Activated CD8-positive, alpha-beta memory T cell treated with anti-CD3 and anti-CD28 coated beads, Interleukin-2, amount 50 U/mL, for 1 hour (primary cell): ENCODE measurements around the gene MKRN1.
"Not testable (repeated sequence)": the region's sequence is repeated elsewhere in the genome, so short reads cannot be mapped to it uniquely, and the experiment has no call there.

Experiments
- DNase-seq: peaks from one replicate; pipeline ENCODE4 v3.0.0-alpha.2; 2020; ENCODE audit errors: extremely low read depth

MKRN1 gene

DNA sequence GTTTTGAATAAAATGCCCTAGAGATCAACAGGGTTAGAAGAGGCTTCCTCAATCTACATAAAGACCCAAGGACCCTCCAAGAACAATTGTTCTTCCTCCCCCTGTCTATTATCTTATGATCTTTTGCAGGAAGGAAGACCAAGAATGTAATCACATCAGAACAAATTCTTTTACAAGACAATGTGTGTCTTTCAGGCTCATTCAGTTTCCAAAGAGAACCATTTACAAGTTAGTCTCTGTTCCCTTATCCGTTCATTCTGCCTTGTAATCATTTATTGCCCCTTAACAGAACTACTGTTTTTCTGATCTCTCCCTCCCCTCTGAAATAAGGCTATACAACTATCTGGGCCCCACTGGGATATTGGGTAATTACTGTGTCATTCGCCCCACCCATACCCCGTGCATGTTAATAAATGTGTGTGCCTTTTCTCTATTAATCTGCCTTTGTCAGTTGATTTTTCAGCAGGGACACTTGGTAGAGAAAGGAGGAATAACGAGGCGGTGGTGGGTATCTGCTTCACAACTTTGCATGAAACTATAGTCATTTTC, 5.7 kb upstream of the MKRN1 start:
- no peak for DNase-seq

DNA sequence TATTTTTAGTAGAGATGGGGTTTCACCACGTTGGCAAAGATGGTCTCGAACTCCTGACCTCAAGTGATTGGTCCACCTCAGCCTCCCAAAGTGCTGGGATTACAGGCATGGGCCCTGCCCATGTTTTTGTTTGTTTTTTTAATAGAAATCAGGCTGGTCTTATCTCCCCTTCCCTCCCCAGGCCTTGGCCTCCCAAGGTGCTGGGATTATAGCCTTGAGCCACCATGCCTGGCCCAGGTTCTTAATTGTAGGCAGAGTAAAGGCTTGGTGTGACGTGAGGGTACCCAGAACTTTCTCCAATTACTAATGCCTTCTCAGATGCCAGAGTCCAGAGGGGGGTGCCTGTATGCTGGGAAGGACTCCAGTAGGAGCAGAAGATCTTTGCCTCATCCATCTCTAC, 5.2 kb upstream of the MKRN1 start:
- no peak for DNase-seq

DNA sequence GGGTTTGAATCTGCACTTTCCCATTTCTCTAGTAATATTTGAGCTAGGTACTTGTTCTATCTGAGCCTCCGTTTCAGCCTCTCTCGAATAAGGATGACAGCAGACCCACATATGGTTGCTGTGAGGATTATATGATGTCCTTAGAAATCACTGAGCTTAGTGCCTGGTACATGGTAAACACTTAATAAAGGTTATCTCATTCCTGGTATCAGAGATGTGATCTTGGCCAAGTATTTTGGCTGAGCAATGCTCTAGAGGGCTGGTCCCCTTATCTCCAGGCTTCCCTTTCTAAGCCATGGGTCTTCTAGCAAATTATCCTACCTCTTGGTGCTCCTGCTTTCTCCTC, 407 bp upstream of the MKRN1 start:
- no peak for DNase-seq

DNA sequence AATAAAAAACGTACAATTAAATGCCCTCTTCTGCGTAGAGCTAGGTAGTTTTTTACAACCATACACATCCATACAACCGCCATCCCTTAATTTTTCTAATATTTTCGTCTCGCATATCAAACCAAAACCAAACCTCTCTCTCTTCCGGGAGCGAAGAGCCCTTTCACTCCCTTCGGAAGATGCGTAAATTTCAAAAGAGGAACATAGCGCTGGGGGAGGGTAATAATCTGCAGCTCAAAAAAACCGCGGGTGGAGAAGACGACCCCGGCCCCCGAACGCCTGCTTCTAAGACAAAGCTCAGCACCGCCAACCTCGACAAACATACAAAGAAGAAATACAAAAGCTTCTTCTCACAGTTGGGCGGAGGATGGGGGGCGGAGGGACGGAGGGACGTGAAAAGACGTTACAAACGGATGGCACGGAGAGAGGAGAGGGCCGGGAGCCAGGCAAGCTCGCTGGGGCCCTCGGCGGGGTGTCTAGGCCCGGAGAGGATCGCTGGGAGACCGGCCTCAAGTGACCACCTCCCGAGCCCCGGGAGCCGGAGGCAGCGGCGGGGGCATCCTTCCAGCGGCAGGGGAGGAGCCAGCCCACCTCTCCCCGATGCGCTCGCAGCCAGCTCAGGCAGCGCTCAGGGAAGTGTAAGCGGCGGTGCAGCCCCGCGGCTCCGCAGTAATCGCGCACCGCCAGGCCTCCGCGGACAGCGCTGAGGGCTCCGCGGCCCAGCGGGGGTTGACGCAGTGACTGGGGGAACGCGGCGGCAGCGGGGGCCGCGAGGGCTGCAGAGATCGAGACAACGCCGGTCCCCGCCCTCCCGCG, 851 bp downstream of the MKRN1 start:
- no peak for DNase-seq

DNA sequence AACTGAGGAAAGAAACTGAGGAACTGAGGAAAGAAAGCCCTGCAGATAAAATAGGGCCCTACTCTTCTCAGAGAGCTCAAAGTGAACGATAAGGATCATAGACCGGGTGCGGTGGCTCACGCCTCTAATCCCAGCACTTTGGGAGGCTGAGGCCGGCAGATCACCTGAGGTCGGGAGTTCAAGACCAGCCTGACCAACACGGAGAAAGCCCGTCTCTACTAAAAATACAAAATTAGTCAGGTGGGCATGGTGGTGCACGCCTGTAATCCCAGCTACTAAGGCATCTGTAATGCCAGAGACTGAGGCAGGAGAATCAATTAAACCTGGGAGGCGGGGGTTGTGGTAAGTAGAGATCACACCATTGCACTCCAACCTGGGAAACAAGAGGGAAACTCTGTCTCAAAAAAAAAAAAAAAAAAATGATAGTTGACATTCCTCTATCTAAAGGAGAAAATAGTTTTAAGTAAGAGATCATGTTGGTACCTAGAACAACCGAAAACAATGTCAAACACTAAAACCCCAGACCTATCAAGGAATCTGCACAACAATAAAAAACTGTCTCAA, 2.5 kb downstream of the MKRN1 start:
- no peak for DNase-seq

DNA sequence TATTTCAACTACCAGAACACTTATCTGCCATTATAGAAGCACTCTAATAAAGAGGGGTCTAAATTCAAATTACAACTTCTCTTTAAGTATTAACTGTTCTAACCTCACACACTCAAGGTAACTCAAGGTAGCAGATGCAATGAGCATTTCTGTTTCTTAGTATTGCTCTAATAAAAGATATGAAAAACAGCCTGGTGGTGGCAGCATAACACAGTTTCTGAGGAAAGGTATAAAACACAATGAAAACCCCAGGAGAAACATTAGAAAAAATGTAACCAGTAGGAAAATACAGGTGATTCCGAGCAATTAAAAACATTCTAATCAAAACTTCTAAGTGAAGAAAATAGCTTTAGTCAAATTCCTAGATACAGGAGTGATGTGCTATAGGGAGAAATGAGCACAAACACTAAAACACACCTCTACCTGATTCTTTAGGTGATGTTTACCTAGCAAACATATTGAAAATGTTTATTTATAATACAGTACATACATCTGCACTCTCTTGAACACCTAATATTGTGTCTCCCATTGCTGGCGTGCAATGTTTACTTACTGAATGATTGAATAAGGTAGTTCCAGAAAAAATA, 3.5 kb downstream of the MKRN1 start:
- DNase-seq = no peak

DNA sequence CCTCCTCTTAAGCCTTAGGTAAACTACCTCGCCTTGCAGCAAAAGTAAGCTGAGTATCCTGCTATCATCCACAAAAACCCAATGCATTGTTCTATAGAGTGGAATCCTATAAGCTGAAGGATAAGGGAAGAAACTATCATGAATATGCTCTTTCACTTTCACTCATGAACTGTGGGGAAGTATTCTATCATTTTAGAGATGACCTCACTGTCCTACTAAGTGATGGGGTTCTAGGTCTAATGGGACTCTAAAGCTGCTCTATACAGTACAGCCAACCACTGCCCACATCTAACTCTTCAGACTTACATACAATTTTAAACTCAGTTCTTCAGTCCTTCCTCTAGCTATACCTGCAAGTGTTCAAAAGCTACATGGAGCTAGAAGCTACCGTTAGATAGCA, 16.2 kb downstream of the MKRN1 start:
- no peak for DNase-seq

DNA sequence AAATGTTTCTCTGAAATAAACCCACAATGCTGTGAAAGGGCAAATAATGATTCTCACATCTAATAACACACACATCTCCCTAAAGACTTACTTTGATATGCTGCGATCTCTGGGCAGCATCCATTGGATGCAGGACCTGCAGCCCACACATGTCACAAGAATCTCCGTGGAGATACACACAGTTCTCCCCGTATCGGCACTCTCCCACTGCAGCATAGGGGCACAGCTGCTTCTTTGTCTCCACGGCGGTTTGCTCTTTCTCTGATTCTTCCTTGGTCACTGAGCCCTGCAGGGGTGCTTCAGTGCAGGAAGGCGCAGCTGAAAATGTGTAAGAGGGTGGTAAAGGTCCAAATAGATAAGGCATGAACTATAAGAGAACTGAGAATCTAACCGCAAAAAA, 20.4 kb downstream of the MKRN1 start:
- DNase-seq = no peak

DNA sequence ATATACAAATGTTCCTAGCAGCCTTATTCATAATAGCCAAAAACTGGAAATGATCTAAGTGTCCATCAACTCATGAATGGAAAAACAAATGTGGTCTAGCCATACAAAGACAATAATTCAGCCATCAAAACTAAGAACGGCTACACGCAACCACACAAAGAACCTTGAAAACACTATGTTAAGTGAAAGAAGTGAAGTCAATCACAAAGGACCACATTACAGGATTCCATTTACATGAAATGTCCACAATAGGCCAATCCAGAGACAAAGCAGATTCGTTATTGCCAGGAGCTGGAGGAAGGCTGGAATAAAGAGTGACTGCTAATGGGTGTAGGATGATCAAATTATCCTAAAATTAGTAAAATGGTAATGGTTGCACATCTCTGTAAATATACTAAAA, 21.1 kb downstream of the MKRN1 start:
- no peak for DNase-seq

DNA sequence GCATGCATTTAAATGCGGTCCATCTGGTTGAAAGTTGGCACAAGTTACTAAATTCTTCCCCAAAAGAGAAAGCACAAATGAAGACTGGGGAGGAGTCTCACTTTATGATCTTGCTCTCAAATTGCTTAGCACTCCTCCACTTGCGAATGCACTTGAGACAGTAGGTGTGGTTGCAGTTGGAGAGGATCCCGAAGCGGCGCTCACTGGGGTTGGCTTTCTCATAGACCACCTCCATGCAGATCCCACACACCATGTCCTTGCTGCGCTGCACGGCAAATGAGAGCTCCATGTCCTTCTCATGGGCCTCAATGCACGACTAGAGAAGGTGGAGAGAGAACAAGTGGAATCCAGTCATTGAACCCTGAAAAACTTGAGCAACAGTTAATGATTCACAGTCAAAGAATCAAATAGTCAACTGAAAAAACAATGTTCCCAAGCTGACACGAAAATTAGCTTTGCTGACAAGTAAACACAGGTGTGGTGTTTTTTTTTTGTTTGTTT, 22.7 kb downstream of the MKRN1 start:
- no peak for DNase-seq

DNA sequence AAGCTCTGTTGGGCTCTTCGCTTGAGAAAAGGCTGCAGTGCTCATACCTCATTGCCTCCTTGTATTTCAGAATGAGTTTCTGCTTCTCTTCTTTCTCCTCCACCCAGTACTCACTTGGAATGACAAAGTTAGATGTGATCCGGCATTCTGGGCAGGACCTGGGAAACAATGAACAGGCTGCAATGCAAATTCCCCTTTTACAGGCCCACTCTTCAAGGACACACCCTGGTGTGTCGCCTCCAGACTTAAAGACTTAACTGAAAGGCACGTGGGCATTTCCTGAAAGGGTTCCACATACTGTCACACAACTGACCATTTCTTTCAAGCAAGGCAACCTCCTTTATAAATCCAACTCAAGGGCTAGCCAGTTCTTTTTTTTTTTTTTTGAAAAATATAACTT, 23.6 kb downstream of the MKRN1 start:
- DNase-seq = no peak

DNA sequence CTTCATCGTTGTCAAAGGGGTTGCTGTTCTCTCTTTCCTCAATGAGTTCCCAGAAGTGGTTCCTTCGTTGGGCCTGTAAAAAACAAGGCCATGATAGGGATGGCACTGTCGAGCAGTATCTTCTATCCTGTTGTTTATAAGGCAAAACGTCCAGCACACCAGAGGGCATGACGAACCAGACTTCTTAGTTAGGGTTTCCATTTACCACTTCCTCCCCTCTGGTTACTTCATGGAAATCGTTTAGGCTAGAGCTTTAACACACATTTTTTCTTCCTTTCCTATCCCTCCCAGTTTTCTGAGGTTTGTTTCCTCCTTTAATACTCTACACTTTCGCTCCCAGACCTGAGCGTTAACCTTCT, 24.7 kb downstream of the MKRN1 start:
- no peak for DNase-seq

DNA sequence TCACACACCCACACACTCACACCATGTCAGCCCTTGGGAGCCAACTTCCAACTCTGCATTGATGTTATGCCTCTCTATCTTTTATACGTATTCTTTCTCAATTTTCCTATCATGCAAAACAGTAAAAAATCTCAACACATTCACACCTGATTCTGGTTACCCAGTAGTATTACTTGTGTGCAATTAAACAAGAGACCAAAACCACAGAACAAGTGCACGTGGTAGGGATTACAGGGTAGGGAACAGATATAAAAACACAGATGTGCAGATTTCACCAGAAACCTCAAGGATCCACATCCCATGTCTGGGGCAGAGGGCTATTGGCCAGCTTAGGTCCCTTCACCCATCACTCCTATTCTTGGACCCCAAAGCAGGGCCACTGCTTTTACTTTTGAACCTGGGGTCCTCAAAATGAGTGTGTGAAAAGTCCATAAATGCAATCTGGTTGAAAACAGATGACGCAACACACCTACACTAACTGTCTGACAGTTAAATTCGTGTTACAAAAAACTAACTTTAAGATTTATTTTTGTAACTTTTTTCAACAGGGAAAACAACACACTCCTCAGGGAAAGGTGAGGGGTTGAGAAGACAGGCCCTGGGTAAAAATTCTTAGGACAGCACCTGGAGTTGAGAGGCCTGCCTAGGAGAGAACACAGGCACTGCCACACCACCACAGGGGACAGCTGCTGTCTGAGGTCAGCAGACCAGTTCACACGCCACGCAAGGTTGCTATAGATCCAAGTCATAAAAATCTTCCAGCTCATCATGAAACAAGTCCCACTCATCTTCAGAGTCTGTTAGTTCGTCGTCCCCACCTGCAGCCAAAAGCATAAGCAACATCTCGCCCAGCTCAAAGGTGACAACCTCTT, 25.3 kb downstream of the MKRN1 start:
- not testable (repeated sequence) for DNase-seq

DNA sequence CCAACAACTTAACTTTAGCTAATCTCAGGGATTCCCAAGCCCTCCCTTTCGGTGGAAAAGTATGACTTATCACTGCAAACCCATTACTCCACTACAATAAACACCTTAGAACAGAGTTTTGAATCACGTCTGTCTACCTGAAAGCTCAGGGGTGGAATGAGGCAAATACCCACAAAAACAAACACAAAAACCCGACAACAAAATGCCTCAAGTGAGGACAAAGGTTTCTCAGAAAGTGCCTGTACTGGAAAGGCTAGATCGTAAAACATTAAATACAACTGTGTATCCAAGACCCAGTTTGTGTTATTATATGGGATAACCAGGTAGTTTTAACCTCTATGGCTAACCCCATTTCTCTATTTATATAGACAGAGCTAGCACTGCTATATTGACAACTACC, 26.0 kb downstream of the MKRN1 start:
- DNase-seq = no peak

DNA sequence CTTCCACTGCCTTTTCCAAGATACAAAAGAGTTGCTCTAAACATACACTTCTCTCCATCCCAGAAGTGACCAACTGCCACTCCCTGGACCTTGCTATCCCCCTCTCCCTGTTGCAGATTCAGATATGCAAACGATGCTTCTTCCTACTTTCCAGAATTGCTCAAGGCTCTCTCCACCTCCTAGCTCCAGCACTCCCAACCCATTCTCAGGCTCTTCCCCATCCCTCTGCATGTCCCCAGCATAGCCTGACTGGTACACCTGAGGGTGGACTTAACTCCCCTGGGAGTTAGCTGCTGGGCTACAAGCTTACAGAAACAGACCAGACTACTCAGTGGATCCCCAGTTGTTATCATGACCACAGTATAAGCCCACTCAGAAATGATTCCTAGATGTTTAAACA, 27.6 kb downstream of the MKRN1 start:
- DNase-seq = no peak

DNA sequence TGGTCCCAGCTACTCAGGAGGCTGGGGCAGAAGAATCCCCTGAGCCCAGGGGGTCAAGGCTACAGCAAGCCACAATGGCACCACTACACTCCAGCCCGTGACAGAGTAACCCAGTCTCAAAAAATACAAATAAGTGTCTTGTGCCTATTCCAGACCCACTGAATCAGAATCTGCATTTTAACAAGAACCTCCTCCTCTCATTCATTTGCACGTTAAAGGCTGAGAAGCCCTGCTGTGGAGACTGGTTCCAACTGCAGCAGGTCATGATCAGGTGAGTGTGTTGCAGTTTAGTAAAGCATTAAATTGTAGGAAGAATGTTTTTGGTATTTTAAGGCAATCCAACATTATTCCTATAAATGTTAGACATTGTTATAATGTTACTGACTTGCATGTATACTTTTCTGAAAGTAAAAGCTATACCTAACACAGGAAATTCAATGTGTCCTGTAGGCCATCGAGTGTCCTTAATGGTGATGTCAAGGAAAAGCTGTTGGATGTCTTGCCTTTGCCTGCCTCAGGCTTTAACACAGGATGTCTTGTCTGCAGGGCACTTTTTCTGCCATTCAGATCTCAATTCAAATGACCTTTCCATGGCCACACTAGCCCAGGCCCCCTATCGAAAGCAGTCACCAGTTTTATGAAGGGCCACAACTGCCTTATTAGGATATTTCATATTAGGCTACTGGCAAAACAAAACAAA, 30.4 kb downstream of the MKRN1 start:
- DNase-seq = no peak

DNA sequence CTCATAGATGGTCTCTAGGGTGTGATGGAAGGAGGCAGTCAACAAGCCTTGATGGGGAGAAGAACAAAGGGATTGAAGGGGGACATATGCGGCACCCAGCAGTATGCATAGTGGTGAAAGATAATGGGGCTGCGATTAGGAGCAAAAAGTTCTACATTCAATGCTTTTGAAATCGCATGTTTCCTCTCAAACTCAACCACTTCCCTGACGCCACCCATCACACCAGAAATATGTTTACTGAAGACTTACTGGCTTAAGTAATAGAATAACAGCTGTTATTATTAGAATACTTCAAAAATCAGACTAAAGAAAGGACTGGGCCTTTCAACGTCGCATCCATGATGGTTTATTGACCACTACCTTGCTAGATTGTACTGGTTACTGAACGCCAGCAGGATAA, 31.5 kb downstream of the MKRN1 start:
- DNase-seq = no peak

DNA sequence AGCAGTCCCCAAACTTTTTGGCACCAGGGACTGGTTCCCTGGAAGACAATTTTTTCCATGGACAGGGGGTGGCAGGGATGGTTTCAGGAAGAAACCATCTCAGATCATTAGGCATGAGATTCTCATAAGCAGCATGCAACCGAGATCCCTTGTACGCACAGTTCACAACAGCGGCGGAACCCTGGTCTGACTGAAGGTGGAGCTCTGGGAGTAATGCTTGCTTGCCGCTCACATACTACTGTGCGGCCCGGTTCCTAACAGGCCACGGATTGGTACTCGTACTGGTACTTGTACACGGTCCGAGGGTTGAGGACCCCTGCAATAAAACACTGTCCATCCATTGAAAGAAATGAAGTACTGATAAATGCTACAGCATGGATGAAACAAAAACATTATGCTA, 32.8 kb downstream of the MKRN1 start:
- DNase-seq = no peak

DNA sequence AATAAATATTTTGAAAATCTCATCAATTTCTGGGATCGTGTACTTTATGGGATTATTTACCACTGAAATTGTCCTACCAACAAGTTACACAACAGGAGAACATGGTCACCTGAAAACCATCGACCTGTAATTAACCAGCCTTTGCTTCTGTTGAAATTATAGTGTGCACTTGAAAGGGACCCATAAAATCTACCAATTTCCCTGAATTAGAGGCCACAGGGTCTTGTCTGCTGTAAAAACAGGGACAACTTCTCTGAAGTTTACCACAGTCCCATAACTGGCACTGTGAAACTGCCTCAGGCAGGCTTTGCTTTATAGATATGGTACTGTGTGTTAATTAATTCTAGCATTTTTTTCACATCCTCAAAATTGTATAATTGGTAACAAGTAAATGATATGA, 37.8 kb downstream of the MKRN1 start:
- DNase-seq = no peak

DNA sequence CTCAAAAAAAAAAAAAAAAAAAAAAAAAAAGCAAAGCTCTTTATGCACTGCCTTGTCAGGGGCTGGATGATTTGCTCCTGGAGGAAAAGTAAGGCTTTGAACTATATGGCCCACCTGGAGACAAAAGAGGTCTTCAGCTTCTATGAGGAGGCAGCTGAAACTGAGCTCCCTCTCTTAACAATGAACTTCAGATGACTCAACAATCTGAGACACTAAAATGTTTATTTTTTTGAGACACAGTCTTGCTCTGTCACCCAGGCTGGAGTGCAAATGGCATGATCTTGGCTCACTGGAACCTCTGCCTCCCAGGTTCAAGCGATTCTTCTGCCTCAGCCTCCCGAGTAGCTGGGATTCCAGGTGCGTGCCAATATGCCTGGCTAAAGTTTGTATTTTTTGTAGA, 38.7 kb downstream of the MKRN1 start:
- DNase-seq = no peak

DNA sequence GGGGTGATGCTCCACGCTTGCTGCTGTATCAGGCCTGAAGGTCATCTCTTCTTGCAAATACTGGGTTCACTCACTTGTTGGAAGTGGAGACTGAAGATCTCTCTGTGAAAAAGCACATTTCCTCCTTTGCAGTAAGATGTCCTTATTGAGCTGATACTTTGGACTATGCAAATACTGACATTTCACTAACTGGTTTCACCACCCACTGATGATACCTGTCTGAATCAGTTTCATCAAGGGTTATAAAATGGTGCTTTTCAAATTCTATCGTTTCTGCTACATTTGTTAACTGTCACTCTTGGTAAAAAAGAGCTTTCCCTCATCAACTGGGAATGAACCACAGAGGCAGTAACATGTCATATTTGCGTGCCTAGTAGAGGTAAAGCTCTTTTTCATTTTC, 39.9 kb downstream of the MKRN1 start:
- DNase-seq = no peak
